Measurements from ENCODE around the gene DNAL4.

DNAL4 gene

GRCh38 chr22:38793721-38794466 lies at the start of gene DNAL4:
Gene DNAL4, minus strand, starts transcription at chr22:38794143. Its CDS starts 11,412 bp downstream, at chr22:38782731.
- peak; percentile 77 to 93 (median 91) for DNase-seq (ENCODE audit: low read depth in 3 of 3)

- peak in 2 of 3 experiments; percentile 33 to 61 for DNase-seq (ENCODE audit: low read depth in 3 of 3)
Observed at GRCh38 chr22:38843201-38843656, 49.3 kb upstream of the DNAL4 start.

- DNase-seq (ENCODE audit: low read depth in 3 of 3): no peak
Observed at GRCh38 chr22:38842512-38843200, 48.7 kb upstream of the DNAL4 start.

- DNase-seq (ENCODE audit: low read depth in 3 of 3): no peak
Observed at GRCh38 chr22:38841635-38842034, 47.7 kb upstream of the DNAL4 start.

- no peak for DNase-seq (ENCODE audit: low read depth in 3 of 3)
Observed at GRCh38 chr22:38841211-38841610, 47.3 kb upstream of the DNAL4 start.

- no peak for DNase-seq (ENCODE audit: low read depth in 3 of 3)
Observed at GRCh38 chr22:38840129-38840528, 46.2 kb upstream of the DNAL4 start.

GRCh38 chr22:38839686-38840085 lies 45.7 kb upstream of the DNAL4 start:
- DNase-seq (ENCODE audit: low read depth in 3 of 3): no peak

GRCh38 chr22:38837414-38837928 lies 43.5 kb upstream of the DNAL4 start:
- no peak for DNase-seq (ENCODE audit: low read depth in 3 of 3)

GRCh38 chr22:38835888-38836301 lies 42.0 kb upstream of the DNAL4 start:
- no peak for DNase-seq (ENCODE audit: low read depth in 3 of 3)

- DNase-seq (ENCODE audit: low read depth in 3 of 3): no peak
Observed at GRCh38 chr22:38834991-38835390, 41.0 kb upstream of the DNAL4 start.

- DNase-seq (ENCODE audit: low read depth in 3 of 3): no peak
Observed at GRCh38 chr22:38834215-38834953, 40.4 kb upstream of the DNAL4 start.

- no peak for DNase-seq (ENCODE audit: low read depth in 3 of 3)
Observed at GRCh38 chr22:38833061-38833460, 39.1 kb upstream of the DNAL4 start.

GRCh38 chr22:38832005-38832978 lies 38.3 kb upstream of the DNAL4 start:
- DNase-seq (ENCODE audit: low read depth in 3 of 3): no peak

- DNase-seq (ENCODE audit: low read depth in 3 of 3): no peak
Observed at GRCh38 chr22:38831166-38831945, 37.4 kb upstream of the DNAL4 start.

GRCh38 chr22:38830845-38831108 lies 36.8 kb upstream of the DNAL4 start:
- DNase-seq (ENCODE audit: low read depth in 3 of 3): no peak

GRCh38 chr22:38830026-38830844 lies 36.3 kb upstream of the DNAL4 start:
- DNase-seq (ENCODE audit: low read depth in 3 of 3): no peak

- no peak for DNase-seq (ENCODE audit: low read depth in 3 of 3)
Observed at GRCh38 chr22:38829485-38829884, 35.5 kb upstream of the DNAL4 start.

- no peak for DNase-seq (ENCODE audit: low read depth in 3 of 3)
Observed at GRCh38 chr22:38828616-38829205, 34.8 kb upstream of the DNAL4 start.

- DNase-seq (ENCODE audit: low read depth in 3 of 3): no peak
Observed at GRCh38 chr22:38828191-38828590, 34.2 kb upstream of the DNAL4 start.

Data from stimulated activated CD4-positive, alpha-beta T cell treated with anti-CD3 and anti-CD28 coated beads, TNF-alpha, amount 100 ng/mL, for 24 hours (primary cell).